HepG2 (cell line): ENCODE data around the gene OR6S1. TPM values are rescaled to one million over a fixed set of nuclear protein-coding genes. Genes with fewer than 3 reads are reported as not detected.

Source experiments
- ARID5B ChIP-seq: IDR thresholded peaks from 2 replicates; pipeline ENCODE4 v1.4.0; 2020; ENCODE audit warnings: mild to moderate bottlenecking, missing genetic modification reagents
- GATAD1 ChIP-seq: IDR thresholded peaks from 2 replicates; pipeline ENCODE4 v1.6.1; 2016; ENCODE audit warnings: missing genetic modification reagents, missing compliant biosample characterization
- KLF13 ChIP-seq: sonication (generic); formaldehyde crosslinking; IDR thresholded peaks from 2 replicates; pipeline ENCODE4 v1.4.0; 2020; ENCODE audit warnings: mild to moderate bottlenecking, missing genetic modification reagents
- KLF16 ChIP-seq, 2 experiments: sonication (generic) in 1 of 2; formaldehyde crosslinking in 1 of 2; IDR thresholded peaks; 2 replicates each; pipeline versions ENCODE4 v1.6.1 to v1.8.0; 2016 to 2023; ENCODE audit warnings: missing genetic modification reagents in 2 of 2, missing compliant biosample characterization in 1 of 2
- KMT2B ChIP-seq: IDR thresholded peaks from 2 replicates; pipeline ENCODE4 v1.6.1; 2016; ENCODE audit warnings: missing genetic modification reagents, missing compliant biosample characterization
- MED1 ChIP-seq: sonication (generic); formaldehyde crosslinking; IDR thresholded peaks from 2 replicates; pipeline ENCODE4 v1.4.0; 2020; ENCODE audit warnings: missing genetic modification reagents
- SP5 ChIP-seq: IDR thresholded peaks from 2 replicates; pipeline ENCODE4 v1.6.1; 2016; ENCODE audit warnings: low read depth, borderline replicate concordance
- STAT5B ChIP-seq: sonication (generic); formaldehyde crosslinking; IDR thresholded peaks from 2 replicates; pipeline ENCODE4 v1.4.0; 2020; ENCODE audit warnings: missing genetic modification reagents
- ZFAT ChIP-seq: sonication (generic); formaldehyde crosslinking; conservative IDR thresholded peaks from 2 replicates; pipeline ENCODE4 v1.8.1; 2023; ENCODE audit warnings: missing genetic modification reagents, inconsistent platforms
- ZNF12 ChIP-seq: sonication (generic); formaldehyde crosslinking; IDR thresholded peaks from 2 replicates; pipeline ENCODE4 v1.5.0; 2020; ENCODE audit warnings: missing genetic modification reagents
- ZNF281 ChIP-seq: sonication (generic); formaldehyde crosslinking; IDR thresholded peaks from 2 replicates; pipeline ENCODE4 v1.4.0; 2020; ENCODE audit warnings: missing genetic modification reagents, borderline replicate concordance
- ZNF331 ChIP-seq: sonication (generic); formaldehyde crosslinking; IDR thresholded peaks from 2 replicates; pipeline ENCODE4 v1.4.0; 2020; ENCODE audit warnings: missing genetic modification reagents
- ZNF44 ChIP-seq: sonication (generic); formaldehyde crosslinking; IDR thresholded peaks from 2 replicates; pipeline ENCODE4 v1.5.1; 2020; ENCODE audit warnings: mild to moderate bottlenecking, missing genetic modification reagents
- ZNF567 ChIP-seq: sonication (generic); formaldehyde crosslinking; IDR thresholded peaks from 2 replicates; pipeline ENCODE4 v1.8.1; 2023; ENCODE audit warnings: mild to moderate bottlenecking, missing genetic modification reagents, borderline replicate concordance
- ZNF607 ChIP-seq: sonication (generic); formaldehyde crosslinking; IDR thresholded peaks from 2 replicates; pipeline ENCODE4 v1.5.1; 2020; ENCODE audit warnings: missing genetic modification reagents, mild to moderate bottlenecking, borderline replicate concordance
- ZNF619 ChIP-seq: sonication (generic); formaldehyde crosslinking; IDR thresholded peaks from 2 replicates; pipeline ENCODE4 v1.4.0; 2020; ENCODE audit warnings: mild to moderate bottlenecking, missing genetic modification reagents
- ZSCAN29 ChIP-seq: sonication (generic); formaldehyde crosslinking; conservative IDR thresholded peaks from 2 replicates; pipeline ENCODE4 v1.4.0; 2020; ENCODE audit warnings: mild to moderate bottlenecking, missing genetic modification reagents
- polyA plus RNA-seq, 8 experiments: library from polyadenylated mRNA; depleted of rRNA in 3 of 8; stranded (reverse) in 7 of 8; unstranded in 1 of 8; fragments of >200 nt; fragmentation: Illumina TruSeq in 4 of 8; extraction: Trizol in 4 of 8; gene quantifications; 2 replicates each; pipeline versions ENCODE4 v1.2.1 to v1.2.3, GENCODE V29; 2011 to 2016; ENCODE audit warnings: low read depth in 4 of 8, missing spikeins in 1 of 8, mixed read lengths in 1 of 8; ENCODE audit not compliant: insufficient read depth in 1 of 8
- total RNA-seq, 5 experiments: library from RNA; depleted of rRNA; stranded (reverse); fragments of >200 nt; fragmentation: Illumina TruSeq; extraction: Trizol; gene quantifications; 2 replicates each; pipeline ENCODE4 v1.2.3, GENCODE V29; 2016; ENCODE audit warnings: low read depth in 1 of 5
- TF ChIP-seq, protein P1 (sequence below): sonication (generic); formaldehyde crosslinking; IDR thresholded peaks from 2 replicates; pipeline ENCODE4 v1.4.0; 2020; ENCODE audit warnings: missing genetic modification reagents, borderline replicate concordance
- TF ChIP-seq, protein P2 (sequence below): IDR thresholded peaks from 2 replicates; pipeline ENCODE4 v1.6.1; 2016; ENCODE audit warnings: missing compliant biosample characterization, missing genetic modification reagents, borderline replicate concordance

The OR6S1 gene
- total and polyA plus RNA-seq, 2 of the 13 experiments (the other 11 are each of a cell fraction or from before 2014, with no cell fraction given) = 0.09 TPM; not detected in 1

- TF ChIP-seq ARID5B (CRISPR knock-in tag) (peak; percentile 40; the same call in 1 of the 2 replicates), GATAD1 (CRISPR knock-in tag) (no peak; the same call in 1 of the 2 replicates), KMT2B (CRISPR knock-in tag) (no peak), ZNF281 (CRISPR knock-in tag) (no peak), ZSCAN29 (no peak), KLF13 (CRISPR knock-in tag) (no peak), ZNF331 (CRISPR knock-in tag) (peak; percentile 91), MED1 (CRISPR knock-in tag) (peak; percentile 57; the same call in 1 of the 2 replicates), ZNF12 (CRISPR knock-in tag) (0 out of 2 replicates have a peak, but pooled peaks have one; percentile 26), STAT5B (CRISPR knock-in tag) (0 out of 2 replicates have a peak, but pooled peaks have one; percentile 18), ZNF607 (CRISPR knock-in tag) (no peak), SP5 (CRISPR knock-in tag) (no peak), ZNF44 (peak; percentile 9; the same call in 1 of the 2 replicates), KLF16 (CRISPR knock-in tag; IDR thresholded peaks at IDR 0.05) (no peak; a peak in 1 of 4 replicates), ZFAT (CRISPR knock-in tag) (no peak), ZNF567 (CRISPR knock-in tag) (no peak), ZNF619 (CRISPR knock-in tag) (no peak)
- TF ChIP-seq, protein P1, sequence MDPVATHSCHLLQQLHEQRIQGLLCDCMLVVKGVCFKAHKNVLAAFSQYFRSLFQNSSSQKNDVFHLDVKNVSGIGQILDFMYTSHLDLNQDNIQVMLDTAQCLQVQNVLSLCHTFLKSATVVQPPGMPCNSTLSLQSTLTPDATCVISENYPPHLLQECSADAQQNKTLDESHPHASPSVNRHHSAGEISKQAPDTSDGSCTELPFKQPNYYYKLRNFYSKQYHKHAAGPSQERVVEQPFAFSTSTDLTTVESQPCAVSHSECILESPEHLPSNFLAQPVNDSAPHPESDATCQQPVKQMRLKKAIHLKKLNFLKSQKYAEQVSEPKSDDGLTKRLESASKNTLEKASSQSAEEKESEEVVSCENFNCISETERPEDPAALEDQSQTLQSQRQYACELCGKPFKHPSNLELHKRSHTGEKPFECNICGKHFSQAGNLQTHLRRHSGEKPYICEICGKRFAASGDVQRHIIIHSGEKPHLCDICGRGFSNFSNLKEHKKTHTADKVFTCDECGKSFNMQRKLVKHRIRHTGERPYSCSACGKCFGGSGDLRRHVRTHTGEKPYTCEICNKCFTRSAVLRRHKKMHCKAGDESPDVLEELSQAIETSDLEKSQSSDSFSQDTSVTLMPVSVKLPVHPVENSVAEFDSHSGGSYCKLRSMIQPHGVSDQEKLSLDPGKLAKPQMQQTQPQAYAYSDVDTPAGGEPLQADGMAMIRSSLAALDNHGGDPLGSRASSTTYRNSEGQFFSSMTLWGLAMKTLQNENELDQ (CRISPR knock-in tag) = no peak
- TF ChIP-seq, protein P2, sequence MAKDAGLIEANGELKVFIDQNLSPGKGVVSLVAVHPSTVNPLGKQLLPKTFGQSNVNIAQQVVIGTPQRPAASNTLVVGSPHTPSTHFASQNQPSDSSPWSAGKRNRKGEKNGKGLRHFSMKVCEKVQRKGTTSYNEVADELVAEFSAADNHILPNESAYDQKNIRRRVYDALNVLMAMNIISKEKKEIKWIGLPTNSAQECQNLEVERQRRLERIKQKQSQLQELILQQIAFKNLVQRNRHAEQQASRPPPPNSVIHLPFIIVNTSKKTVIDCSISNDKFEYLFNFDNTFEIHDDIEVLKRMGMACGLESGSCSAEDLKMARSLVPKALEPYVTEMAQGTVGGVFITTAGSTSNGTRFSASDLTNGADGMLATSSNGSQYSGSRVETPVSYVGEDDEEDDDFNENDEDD (CRISPR knock-in tag) = no peak
These were observed 41.8 kb upstream of the OR6S1 start (continued) for GRCh38 chr14:20683125-20683890.
